MG63 (cell line): ENCODE data around the gene IGSF3. TPM values are rescaled to one million over a fixed set of nuclear protein-coding genes. Genes with fewer than 3 reads are reported as not detected.

ENCODE experiments used
- DNase-seq: peaks from one replicate; pipeline ENCODE4 v3.0.0-alpha.2; 2020
- H3K27me3 ChIP-seq: fragments of 250-450 bp; sonication (Bioruptor Pico); 2 replicates; pipeline ENCODE4 v1.5.1; 2020; ENCODE audit warnings: mild to moderate bottlenecking, moderate library complexity
- H3K36me3 ChIP-seq: fragments of 250-450 bp; sonication (Bioruptor Pico); 2 replicates; pipeline ENCODE4 v1.5.1; 2020; ENCODE audit warnings: mild to moderate bottlenecking, moderate library complexity
- H3K4me3 ChIP-seq: fragments of 250-450 bp; sonication (Bioruptor Pico); 2 replicates; pipeline ENCODE4 v1.5.1; 2020; ENCODE audit warnings: mild to moderate bottlenecking, moderate library complexity
- H3K9me3 ChIP-seq: fragments of 250-450 bp; sonication (Bioruptor Pico); 2 replicates; pipeline ENCODE4 v1.5.1; 2020; ENCODE audit warnings: mild to moderate bottlenecking, moderate library complexity
- total RNA-seq: library from RNA; depleted of rRNA; stranded (reverse); fragments of >200 nt; shearing (Covaris generic); gene quantifications from 2 replicates; pipeline ENCODE4 v1.2.3, GENCODE V29; 2014; ENCODE audit warnings: low replicate concordance

Gene IGSF3
- total RNA-seq, 1 experiment from 2014 or later = 5.0 TPM

DNA sequence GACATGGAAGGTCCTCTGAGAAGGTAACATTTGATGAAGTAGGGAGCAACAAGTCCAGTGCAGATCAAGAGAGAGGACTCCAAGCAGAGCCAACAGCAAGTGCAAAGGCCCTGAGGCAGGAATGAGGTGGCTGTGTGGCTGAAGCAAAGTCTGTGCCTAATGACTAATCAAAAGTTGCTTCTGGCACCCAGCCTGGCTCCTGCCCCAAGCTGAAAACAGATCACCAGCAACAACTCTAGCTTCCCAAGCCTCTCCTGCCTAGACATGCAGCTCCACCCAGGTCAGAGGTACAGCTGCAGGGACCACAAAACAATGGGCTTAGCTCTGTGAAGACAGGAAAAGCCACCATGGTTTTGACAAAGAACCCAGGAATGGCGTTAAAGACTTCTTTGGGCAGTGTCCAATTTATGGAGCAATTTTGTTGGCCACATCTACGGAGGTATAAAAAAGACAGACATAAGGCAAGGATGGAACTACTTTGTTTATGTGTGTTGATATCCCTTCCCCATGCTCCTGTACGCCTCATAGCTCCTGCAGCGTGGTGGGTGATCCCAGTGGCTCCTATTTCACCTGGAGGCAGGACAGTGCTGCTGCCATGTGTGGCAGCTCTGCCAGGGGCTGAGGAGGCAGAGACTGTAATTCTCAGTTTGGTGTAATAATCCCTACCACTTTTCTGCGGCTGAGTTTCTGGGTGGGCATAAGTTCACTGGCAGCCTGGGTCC, 26.4 kb upstream of the IGSF3 start:
- DNase-seq = peak; percentile 82
- Histone ChIP-seq H3K4me3 (no peak overlapping the region), H3K36me3 (no peaks in the 10 kb centered on the region), H3K27me3 (no peaks in the 10 kb centered on the region), H3K9me3 (no peaks in the 10 kb centered on the region)

DNA sequence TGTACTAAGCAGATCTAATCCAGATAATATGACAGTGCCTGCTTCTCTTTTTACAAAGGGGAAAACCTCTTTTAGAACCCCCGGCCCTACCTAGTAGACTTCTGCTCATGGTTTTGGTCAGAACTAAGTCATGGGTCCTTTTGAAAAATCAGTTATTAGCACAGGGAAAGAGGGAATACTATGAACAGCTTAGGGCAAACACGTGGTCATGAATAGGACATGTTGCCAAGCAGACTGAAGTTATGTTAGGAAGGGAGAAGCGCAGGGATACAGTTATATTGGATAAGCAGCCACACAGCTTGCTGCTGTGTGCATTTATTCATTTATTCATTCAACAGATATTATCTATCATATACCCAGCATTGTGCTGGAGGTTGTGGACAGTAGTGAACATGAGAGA, 25.3 kb upstream of the IGSF3 start:
- H3K36me3 ChIP-seq = no peaks in the 10 kb centered on the region
- no peak overlapping the region for H3K4me3 ChIP-seq
- no peak for DNase-seq
- no peaks in the 10 kb centered on the region for H3K9me3 ChIP-seq
- no peaks in the 10 kb centered on the region for H3K27me3 ChIP-seq

DNA sequence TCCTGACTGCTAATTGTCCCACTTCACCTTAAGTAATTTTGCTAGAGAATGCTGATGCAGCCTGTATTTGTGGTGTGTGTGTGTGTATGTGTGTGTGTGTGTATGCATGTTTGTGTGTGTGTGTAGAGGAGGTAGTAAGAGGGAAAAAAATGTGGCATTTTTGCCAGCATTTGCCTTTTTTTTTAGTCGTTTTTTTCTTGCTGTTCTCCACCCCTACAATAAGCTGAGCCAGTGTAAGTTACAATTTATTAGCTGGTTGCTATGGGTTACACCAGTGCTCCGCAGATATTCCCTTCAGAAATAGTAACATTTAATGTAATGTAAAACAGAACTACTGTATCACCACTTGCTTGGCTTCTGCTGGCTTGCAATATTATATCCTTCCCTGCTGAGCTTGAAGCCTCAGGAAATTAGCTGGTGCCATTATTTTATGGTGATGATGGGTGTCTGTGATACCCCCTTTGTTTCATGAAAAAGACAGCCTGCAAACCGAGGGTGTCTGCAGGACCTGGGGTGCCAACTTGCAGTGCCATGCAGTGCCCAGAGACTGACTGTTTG, 23.4 kb upstream of the IGSF3 start:
- H3K36me3 ChIP-seq = no peaks in the 10 kb centered on the region

DNA sequence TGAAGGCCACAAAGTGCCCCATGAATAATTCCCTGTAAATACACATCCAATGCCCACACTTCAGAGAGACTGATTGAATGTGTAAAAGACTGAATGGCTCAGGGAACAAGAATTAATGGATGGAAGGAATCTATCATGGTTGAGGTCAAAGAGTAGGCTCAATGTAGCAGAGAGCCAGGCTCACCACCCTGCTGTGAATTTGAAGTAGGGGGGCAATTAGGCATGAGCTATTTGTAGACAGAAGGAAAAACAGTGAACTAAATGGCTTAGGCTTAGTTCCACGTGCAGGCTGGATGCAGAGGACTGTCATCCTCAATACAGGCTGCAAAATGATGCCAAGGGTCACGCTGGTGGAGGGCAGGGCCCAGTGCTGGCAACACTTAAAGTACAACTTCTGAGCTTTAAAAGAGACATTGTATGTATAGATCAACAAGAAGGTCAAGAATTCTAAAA, 22.9 kb upstream of the IGSF3 start:
- no peak for DNase-seq
- Histone ChIP-seq H3K4me3 (no peak overlapping the region), H3K27me3 (no peaks in the 10 kb centered on the region), H3K9me3 (no peaks in the 10 kb centered on the region), H3K36me3 (no peaks in the 10 kb centered on the region)

More for the DNA sequence above, 23.4 kb upstream of the IGSF3 start:
- H3K27me3 ChIP-seq = no peaks in the 10 kb centered on the region
- no peaks in the 10 kb centered on the region for H3K9me3 ChIP-seq
- no peak overlapping the region for H3K4me3 ChIP-seq
- no peak for DNase-seq

DNA sequence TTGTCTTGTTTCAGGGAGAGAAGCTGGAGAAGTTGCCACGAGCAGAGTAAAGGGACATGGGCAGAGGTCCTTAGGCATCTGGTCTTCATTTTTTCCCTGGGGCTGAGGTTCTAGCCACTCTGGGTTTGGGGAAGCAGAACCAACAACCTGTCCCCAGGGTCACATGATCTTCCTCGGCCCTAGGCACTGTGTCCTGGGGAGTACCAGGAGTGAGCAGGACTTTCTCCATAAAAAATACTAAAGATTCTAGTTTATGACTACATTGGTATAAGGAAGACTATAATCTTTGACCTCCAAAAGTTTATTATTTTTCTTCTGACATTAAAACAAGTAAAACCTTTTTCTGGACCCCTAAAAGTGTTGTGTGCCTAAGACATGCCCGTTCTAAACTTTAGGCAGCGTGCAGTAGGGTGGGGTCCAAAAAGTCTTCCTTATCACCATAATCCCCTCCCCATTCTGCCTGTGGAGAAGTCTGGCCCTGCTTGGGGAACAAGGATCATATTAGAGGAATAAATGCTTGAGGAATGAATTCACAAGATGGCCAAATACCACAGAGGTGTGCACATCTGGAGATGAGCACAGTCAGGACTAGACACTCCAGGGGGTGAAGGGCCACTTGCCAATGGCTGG, 19.3 kb upstream of the IGSF3 start:
- Histone ChIP-seq H3K27me3 (no peaks in the 10 kb centered on the region), H3K36me3 (no peaks in the 10 kb centered on the region), H3K9me3 (no peaks in the 10 kb centered on the region), H3K4me3 (no peak overlapping the region)
- DNase-seq = no peak

DNA sequence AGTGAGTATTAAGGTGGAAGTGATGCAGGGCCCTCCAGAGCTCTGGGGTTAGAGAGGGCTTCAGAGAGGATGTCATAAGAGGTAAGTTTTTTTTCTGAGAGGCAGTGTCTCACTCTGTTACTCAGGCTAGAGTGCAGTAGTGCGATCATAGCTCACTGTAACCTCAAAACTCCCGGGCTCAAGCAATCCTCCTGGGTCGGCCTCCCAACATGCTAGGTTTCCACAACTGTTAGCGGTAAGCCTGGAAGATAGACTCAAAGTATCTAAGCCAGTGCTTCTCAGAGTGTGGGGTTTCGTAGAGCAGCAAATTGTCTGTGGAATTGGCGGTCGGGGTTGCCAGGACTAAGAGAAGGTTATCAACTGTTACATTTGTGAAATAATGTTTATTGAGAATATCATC, 18.6 kb upstream of the IGSF3 start:
- no peak for DNase-seq
- Histone ChIP-seq H3K27me3 (no peaks in the 10 kb centered on the region), H3K4me3 (no peak overlapping the region)

DNA sequence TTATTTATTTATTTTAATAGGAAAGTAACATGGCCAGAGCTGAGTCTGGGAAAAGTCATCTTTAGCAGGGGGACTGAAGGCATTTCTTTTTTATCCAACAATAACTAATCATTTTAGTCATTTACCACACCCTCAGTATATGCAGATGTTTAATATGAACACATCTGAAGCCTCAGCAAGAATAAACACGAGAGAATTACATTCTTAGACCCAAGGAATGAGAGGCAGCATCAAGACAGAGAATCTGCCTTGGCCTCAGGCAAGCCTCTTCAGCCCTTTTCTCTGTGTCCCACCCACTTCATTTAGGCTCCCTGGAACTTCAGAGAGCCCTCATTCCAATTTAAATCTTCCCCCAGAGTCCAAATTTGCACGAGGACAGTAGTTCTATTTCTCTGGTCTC, 17.0 kb upstream of the IGSF3 start:
- DNase-seq = no peak
- Histone ChIP-seq H3K4me3 (no peak overlapping the region), H3K27me3 (no peaks in the 10 kb centered on the region), H3K36me3 (no peaks in the 10 kb centered on the region), H3K9me3 (no peaks in the 10 kb centered on the region)

More for the DNA sequence above, 18.6 kb upstream of the IGSF3 start:
- Histone ChIP-seq H3K9me3 (no peaks in the 10 kb centered on the region), H3K36me3 (no peaks in the 10 kb centered on the region)

DNA sequence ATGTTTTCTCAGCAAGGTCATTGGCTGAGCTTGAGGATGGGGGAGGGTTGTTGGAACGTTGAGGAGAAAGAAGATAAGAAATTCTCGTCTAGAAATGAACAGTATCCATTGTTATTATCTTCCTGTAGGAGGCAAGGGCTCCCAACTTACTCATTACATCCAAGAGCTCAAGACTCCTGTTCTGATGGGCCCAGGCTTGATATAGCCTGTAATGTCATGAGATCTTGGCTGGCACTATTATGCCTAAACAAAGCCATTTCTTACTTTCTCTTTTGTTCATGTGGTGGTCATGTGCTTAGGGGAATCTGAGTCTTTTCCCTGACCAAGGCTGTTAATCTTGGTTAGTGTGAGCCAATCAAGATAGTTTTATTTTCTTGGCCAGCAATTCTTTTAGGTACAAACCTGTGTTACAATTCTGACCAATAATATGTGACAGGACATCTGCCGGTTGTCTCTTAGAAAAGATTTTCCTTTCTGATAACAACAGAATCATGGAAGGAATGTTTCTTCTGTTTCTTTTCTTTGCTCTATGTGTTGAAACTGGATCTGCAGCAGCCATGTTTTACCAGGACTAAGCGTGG, 15.2 kb upstream of the IGSF3 start:
- Histone ChIP-seq H3K4me3 (no peak overlapping the region), H3K36me3 (no peaks in the 10 kb centered on the region), H3K9me3 (no peaks in the 10 kb centered on the region), H3K27me3 (no peaks in the 10 kb centered on the region)
- DNase-seq = no peak

DNA sequence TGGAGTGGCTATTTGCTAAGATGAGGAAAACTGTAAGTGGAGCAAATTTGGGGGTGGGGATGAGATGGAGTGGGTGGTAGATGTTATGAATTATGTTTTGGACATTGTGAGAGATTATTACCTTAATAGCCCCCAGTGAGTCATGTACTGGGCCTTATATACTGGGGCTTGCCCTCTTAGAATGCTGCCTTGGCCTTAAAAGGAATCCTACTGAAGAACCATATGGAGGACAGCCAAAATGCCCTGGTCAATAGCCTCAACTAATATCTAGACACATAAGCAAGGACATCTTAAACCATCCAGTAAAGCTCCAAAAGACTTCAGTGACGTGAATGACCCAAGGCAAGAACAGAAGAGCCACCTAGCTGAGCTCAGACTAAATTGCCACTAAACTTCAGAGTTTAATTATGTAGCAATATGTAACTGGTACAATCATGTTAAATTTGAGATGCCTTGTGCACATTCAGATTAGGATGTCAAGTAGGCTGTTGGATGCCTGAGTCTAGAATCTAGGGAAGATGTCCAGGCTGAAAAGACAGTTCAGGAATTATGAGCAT, 13.9 kb upstream of the IGSF3 start:
- no peaks in the 10 kb centered on the region for H3K27me3 ChIP-seq
- DNase-seq = no peak
- H3K9me3 ChIP-seq = no peaks in the 10 kb centered on the region
- no peaks in the 10 kb centered on the region for H3K36me3 ChIP-seq
- H3K4me3 ChIP-seq = no peak overlapping the region

DNA sequence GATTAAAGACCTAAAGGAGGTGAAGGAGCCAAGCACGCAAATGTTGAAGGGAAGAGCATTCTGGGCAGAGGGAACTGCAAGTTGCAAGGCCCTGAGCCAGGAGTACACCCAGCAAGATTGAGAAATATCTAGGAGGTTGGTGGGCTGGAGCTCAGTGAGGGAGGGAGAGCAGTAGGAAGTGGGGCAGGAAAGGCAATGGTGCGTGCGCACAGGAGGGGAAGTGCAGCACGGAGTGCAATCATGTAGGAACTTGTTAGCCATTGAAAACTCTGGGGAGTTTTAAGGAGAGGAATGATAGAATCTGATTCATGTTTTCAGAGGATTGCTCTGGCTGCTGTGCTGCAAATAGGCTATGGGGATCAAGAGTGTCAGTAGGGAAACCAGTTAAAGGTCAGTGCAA, 13.2 kb upstream of the IGSF3 start:
- H3K27me3 ChIP-seq = no peaks in the 10 kb centered on the region
- H3K36me3 ChIP-seq = no peaks in the 10 kb centered on the region
- H3K9me3 ChIP-seq = no peaks in the 10 kb centered on the region
- H3K4me3 ChIP-seq = no peak overlapping the region
- DNase-seq = no peak

DNA sequence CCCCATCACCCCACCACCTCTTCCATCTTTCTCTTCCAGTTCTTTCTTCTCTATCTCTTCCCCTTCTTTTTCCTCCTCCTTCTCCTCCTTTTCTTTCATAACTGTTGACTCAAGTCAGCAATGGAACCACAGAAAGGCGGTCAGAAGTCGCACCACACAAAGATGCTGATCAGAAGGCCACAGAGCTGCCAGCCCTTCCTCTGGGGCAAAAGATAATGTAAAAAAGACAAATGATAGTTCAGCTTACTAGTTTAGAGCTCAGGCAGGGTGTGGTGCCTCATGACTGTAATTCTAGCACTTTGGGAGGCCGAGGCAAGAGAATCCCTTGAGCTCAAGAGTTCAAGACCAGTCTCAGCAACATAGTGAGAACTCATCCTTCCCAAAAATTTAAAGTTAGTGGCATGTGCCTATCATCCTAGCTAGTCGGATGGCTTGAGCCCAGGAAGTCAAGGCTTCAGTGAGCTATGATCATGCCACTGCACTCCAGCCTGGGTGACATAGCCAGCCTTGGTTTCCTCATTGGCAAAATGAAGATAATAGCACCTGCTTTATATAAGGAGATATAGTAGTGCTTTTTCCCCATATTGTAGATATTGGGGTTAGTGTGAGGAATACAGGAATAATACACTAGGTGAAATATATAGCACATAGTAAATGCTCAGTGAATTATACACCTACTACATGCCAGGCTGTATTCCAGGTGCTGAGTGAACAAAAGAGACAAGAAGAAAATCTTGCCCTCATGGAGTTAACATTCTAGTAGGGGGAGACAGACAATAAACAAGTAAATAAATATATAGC, 12.5 kb upstream of the IGSF3 start:
- Histone ChIP-seq H3K4me3 (no peak overlapping the region), H3K36me3 (no peaks in the 10 kb centered on the region), H3K9me3 (no peaks in the 10 kb centered on the region), H3K27me3 (no peaks in the 10 kb centered on the region)
- DNase-seq = no peak

DNA sequence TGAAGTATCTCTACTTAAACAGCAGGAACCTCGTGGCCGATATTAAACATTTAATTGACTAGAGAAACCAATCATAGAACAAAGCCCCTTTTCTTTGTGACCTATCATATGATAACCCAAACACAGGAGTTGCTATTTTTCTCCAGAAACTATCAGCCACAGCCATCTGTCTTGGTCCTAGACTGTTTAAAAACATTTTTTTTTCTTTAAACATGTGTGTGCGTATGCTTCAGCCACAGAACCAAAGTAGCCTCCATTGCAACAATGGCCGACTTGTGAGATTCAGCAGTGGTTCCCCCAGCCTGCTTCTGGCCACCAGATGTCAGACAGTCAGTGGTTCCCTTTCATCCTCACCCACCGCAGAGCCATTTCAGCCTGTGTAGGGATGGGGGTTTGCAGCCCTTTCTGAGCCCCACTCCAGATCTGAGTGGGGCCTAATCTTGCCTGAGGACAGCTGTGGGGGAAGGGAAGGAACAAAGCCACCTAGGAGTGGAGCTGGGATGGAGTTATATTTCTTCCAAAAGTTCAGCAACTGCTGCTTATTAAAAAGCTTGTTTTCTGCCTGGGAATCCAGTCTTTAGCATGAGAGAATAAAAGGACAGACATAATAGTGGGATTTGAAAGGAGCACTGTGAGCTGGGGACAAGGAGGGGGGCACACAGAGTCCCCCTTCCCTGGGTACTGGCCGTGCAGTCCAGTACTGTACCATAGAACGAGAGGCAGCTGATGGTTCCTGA, 11.7 kb upstream of the IGSF3 start:
- no peaks in the 10 kb centered on the region for H3K36me3 ChIP-seq
- no peak overlapping the region for H3K4me3 ChIP-seq
- H3K9me3 ChIP-seq = no peaks in the 10 kb centered on the region
- no peak for DNase-seq
- H3K27me3 ChIP-seq = no peaks in the 10 kb centered on the region

DNA sequence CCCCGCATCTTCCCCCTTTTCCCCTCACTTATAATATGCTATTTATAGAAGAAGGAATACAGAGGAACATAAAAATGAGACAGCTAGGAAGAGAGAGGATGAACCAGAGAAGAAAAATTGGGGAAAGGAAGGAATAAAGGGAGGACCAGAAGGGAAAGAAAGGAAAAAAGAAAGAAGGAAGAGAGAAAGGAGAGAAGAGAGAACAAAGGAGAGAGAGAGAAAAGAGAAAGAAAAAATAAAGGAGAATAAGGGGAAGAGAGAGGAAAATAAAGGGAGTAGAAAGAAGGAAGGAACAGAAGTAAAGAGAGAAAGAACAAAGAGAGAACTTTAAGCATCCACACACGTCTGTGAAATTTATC, 11.2 kb upstream of the IGSF3 start:
- Histone ChIP-seq H3K9me3 (peaks cover 3% of the 10 kb centered on the region; the same call in 1 of the 2 replicates), H3K27me3 (no peaks in the 10 kb centered on the region), H3K36me3 (no peaks in the 10 kb centered on the region), H3K4me3 (no peak overlapping the region)
- DNase-seq = no peak

DNA sequence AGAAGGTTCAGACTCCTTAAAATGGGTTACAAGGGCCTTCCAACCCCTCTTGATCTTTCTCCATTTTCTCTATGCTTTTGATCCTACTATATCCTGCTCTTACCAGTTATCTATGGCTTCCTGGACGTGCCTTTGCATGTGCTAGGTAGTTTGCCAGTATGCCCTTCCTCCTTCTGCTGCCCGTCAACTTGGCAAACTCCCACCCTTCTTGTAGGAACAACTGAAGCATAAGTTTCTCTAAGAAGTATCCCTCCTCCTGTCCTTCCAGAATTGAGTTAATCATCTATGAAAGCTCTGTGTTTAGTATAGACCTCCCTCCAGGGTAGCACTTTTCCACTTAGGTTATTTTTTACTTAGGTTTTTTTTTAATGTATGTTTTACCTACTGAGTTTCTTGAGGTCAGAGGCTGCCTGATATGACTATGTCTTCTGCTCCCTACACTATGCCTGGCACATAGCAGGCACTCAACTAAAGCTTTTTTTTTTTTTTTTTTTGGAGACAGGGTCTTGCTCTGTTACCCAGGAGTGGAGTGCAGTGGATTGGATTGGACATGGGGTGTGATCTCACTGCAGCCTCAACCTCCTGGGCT, 10.0 kb upstream of the IGSF3 start:
- Histone ChIP-seq H3K9me3 (peaks cover 6% of the 10 kb centered on the region; the same call in 1 of the 2 replicates), H3K27me3 (no peaks in the 10 kb centered on the region), H3K36me3 (no peaks in the 10 kb centered on the region), H3K4me3 (no peak overlapping the region)
- no peak for DNase-seq

DNA sequence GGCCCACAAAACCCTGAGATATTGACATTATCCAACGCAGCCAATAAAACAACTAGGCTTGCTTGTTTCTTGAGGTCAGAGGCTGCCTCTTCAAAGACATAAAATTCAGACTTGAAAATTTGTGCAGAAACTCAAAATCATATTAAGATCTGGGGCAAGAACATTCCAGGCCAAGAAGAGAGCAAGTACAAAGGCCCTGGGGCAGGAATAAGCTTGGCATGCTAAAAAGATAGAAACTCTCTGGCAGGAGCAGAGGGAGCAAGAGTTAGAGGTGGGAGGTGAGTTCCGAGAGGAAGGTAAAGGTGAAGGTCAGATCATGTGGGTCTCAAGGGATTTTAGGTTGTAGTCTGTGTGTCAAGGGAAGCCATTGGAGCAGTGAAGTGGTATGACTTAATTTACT, 8.8 kb upstream of the IGSF3 start:
- Histone ChIP-seq H3K9me3 (peaks cover 6% of the 10 kb centered on the region; the same call in 1 of the 2 replicates), H3K36me3 (no peaks in the 10 kb centered on the region), H3K27me3 (no peaks in the 10 kb centered on the region), H3K4me3 (no peak overlapping the region)
- no peak for DNase-seq

DNA sequence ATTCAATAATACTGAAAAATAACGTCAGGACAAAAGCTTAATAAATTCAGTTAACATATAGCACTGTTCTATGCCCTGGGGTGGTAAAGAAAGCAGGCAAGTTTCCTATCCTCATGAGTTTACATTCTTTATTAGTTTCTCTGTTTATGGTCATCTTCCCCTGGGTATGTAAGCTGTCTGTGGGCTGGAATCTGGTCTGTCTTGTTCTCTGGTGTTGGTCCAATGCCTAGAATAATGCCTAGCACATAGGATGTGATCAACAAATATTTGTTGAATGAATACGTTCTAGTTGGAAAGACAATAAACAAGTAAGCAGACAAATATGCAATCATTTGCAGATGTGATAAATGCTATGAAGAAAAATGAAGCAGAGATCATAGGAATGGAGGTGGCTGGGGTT, 7.2 kb upstream of the IGSF3 start:
- no peak for DNase-seq
- Histone ChIP-seq H3K36me3 (no peaks in the 10 kb centered on the region), H3K9me3 (peaks cover 6% of the 10 kb centered on the region; the same call in 1 of the 2 replicates), H3K4me3 (no peak overlapping the region), H3K27me3 (no peaks in the 10 kb centered on the region)
